Activated CD4-positive, alpha-beta memory T cell treated with anti-CD3 and anti-CD28 coated beads, Interleukin-2, amount 10 ng/mL, durations not matched to agents 7 days and 5 days (primary cell): ENCODE results near the gene MAPK12. TPM values are rescaled to one million over a fixed set of nuclear protein-coding genes. Genes with fewer than 3 reads are reported as not detected.

Experiments used
- CTCF ChIA-PET: fragments of 350-600 bp; sonication (Branson Sonifier 250); formaldehyde crosslinking; loops from one replicate; lab custom pipeline; 2021; ENCODE audit warnings: antibody characterized with exemption, inconsistent platforms; lab: Charles Lee
- POLR2A ChIA-PET: fragments of 350-600 bp; sonication (Branson Sonifier 250); formaldehyde crosslinking; loops from one replicate; lab custom pipeline; 2021; ENCODE audit warnings: antibody characterized with exemption; lab: Charles Lee
- DNase-seq: peaks from one replicate; pipeline ENCODE4 v3.0.0-alpha.2; 2020
- H3K27ac Mint-ChIP-seq: one replicate; pipeline ENCODE4 v1.8.0; 2021; ENCODE audit warnings: mild to moderate bottlenecking, mixed read lengths
- H3K27me3 Mint-ChIP-seq: one replicate; pipeline ENCODE4 v1.8.0; 2021; ENCODE audit warnings: mixed read lengths
- H3K36me3 Mint-ChIP-seq: one replicate; pipeline ENCODE4 v1.8.0; 2021; ENCODE audit warnings: low read depth, mixed read lengths
- H3K4me1 Mint-ChIP-seq: one replicate; pipeline ENCODE4 v1.8.0; 2021; ENCODE audit warnings: mixed read lengths
- H3K4me3 Mint-ChIP-seq: one replicate; pipeline ENCODE4 v1.8.0; 2021; ENCODE audit warnings: mild to moderate bottlenecking, mixed read lengths
- H3K9me3 Mint-ChIP-seq: one replicate; pipeline ENCODE4 v1.8.0; 2021; ENCODE audit warnings: mixed read lengths
- total RNA-seq, 2 experiments: library from RNA; stranded (reverse); gene quantifications; one replicate each; pipeline ENCODE4 v1.2.3, GENCODE V29; 2021

MAPK12 gene
- total RNA-seq, 2 experiments from 2014 or later: 4.8 to 5.8 TPM

- CTCF ChIA-PET: no interaction called here
- POLR2A ChIA-PET: no interaction called here
- DNase-seq: no peak
- no peaks in the 10 kb centered on the region for H3K9me3 Mint-ChIP-seq
- H3K4me1 Mint-ChIP-seq: peaks cover 2% of the 10 kb centered on the region
- H3K4me3 Mint-ChIP-seq: no peak overlapping the region
- no peaks in the 10 kb centered on the region for H3K36me3 Mint-ChIP-seq
- H3K27ac Mint-ChIP-seq: no peak overlapping the region
- H3K27me3 Mint-ChIP-seq: peaks cover 5% of the 10 kb centered on the region
Observed at GRCh38 chr22:50257041-50257440, 4.4 kb downstream of the MAPK12 start.

DNA sequence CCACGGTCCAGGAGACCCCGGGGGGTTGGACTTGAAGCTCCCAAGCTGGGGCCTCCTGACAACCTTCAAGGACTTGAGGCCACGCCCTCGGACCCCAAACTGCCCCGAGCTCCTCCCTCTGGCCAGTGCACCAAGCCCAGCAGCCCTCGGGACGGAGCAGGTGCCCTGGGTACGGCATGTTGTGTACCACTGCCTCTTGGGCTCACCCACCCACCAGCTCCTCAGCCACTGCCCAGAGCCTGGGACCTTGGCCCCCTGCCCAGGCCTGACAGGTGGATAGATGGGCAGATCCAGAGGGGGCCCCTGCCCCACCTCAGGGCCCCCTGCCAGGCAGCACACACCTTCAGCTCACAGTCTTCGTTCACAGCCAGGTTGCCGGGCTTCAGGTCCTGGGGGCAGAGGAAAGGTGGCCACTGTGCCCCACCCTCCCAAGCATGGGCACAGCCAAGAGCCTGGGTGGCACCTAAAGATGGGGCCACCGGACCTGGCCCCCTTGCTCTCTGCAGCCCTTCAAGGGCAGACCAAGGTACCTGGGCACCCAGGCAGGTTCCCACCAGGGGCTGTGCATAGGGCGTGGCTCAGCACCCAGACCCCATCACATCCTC, 5.1 kb downstream of the MAPK12 start:
- CTCF ChIA-PET: interaction anchor here (0.8 to 1.7 kb wide), 2 partner anchors 14 to 86 kb away, joined by 3 to 4 read pairs; no protein-coding TSS in a partner anchor
- Mint-ChIP-seq H3K27me3 (peaks cover 3% of the 10 kb centered on the region), H3K9me3 (no peaks in the 10 kb centered on the region), H3K27ac (no peak overlapping the region), H3K4me3 (no peak overlapping the region), H3K4me1 (peaks cover 2% of the 10 kb centered on the region), H3K36me3 (no peaks in the 10 kb centered on the region)
- DNase-seq: no peak
- POLR2A ChIA-PET: interaction anchor here (1.0 kb wide), 1 partner anchor 13 kb away, joined by 3 read pairs; no protein-coding TSS in a partner anchor

GRCh38 chr22:50255607-50256006, 5.9 kb downstream of the MAPK12 start:
- DNase-seq: no peak
- peaks cover 4% of the 10 kb centered on the region for H3K4me1 Mint-ChIP-seq
- no peak overlapping the region for H3K27ac Mint-ChIP-seq
- POLR2A ChIA-PET: interaction anchor here (1.0 kb wide), 1 partner anchor 12 kb away, joined by 3 read pairs; no protein-coding TSS in a partner anchor
- no peaks in the 10 kb centered on the region for H3K9me3 Mint-ChIP-seq
- H3K4me3 Mint-ChIP-seq: no peak overlapping the region
- CTCF ChIA-PET: interaction anchor here (0.8 to 1.7 kb wide), 2 partner anchors 14 to 86 kb away, joined by 3 to 4 read pairs; no protein-coding TSS in a partner anchor
- H3K27me3 Mint-ChIP-seq: peaks cover 3% of the 10 kb centered on the region
- H3K36me3 Mint-ChIP-seq: no peaks in the 10 kb centered on the region

- Mint-ChIP-seq H3K4me1 (peaks cover 9% of the 10 kb centered on the region), H3K27me3 (peaks cover 3% of the 10 kb centered on the region), H3K9me3 (no peaks in the 10 kb centered on the region), H3K36me3 (no peaks in the 10 kb centered on the region), H3K4me3 (no peak overlapping the region), H3K27ac (no peak overlapping the region)
- DNase-seq: no peak
- POLR2A ChIA-PET: no interaction called here
- CTCF ChIA-PET: interaction anchor here (1.7 kb wide), 1 partner anchor 87 kb away, joined by 4 read pairs; no protein-coding TSS in a partner anchor
Observed at GRCh38 chr22:50255099-50255498, 6.4 kb downstream of the MAPK12 start.

DNA sequence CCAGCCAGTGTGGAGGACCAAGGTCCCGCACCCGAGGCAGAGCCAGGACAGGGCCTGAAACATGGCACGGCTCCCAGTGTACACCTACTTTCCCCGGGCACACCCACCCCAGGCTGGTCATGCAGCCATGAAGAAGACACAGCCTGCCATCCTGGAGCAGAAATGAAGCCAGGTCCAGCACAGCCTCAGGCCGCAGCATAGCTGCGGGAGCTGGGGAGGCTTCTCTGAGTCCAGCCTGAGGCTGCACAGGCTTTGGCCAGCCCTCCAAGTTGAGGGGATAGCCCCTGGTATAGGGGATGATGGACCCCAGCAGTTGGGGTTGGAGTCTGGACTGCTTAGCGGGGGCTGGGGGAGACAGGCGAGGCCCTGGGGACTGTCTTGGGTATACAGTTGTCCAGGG, 7.5 kb downstream of the MAPK12 start:
- CTCF ChIA-PET: no interaction called here
- Mint-ChIP-seq H3K9me3 (no peaks in the 10 kb centered on the region), H3K27me3 (peaks cover under 1% of the 10 kb centered on the region), H3K36me3 (no peaks in the 10 kb centered on the region), H3K4me3 (no peak overlapping the region), H3K4me1 (peaks cover 14% of the 10 kb centered on the region), H3K27ac (no peak overlapping the region)
- no peak for DNase-seq
- POLR2A ChIA-PET: no interaction called here

- Mint-ChIP-seq H3K36me3 (no peaks in the 10 kb centered on the region), H3K9me3 (no peaks in the 10 kb centered on the region)
- CTCF ChIA-PET: interaction anchor here (0.9 to 3.4 kb wide), 6 partner anchors 11 to 245 kb away, joined by 3 to 25 read pairs (median 6); no protein-coding TSS in a partner anchor
Observed at GRCh38 chr22:50253046-50253915, 8.2 kb downstream of the MAPK12 start.

DNA sequence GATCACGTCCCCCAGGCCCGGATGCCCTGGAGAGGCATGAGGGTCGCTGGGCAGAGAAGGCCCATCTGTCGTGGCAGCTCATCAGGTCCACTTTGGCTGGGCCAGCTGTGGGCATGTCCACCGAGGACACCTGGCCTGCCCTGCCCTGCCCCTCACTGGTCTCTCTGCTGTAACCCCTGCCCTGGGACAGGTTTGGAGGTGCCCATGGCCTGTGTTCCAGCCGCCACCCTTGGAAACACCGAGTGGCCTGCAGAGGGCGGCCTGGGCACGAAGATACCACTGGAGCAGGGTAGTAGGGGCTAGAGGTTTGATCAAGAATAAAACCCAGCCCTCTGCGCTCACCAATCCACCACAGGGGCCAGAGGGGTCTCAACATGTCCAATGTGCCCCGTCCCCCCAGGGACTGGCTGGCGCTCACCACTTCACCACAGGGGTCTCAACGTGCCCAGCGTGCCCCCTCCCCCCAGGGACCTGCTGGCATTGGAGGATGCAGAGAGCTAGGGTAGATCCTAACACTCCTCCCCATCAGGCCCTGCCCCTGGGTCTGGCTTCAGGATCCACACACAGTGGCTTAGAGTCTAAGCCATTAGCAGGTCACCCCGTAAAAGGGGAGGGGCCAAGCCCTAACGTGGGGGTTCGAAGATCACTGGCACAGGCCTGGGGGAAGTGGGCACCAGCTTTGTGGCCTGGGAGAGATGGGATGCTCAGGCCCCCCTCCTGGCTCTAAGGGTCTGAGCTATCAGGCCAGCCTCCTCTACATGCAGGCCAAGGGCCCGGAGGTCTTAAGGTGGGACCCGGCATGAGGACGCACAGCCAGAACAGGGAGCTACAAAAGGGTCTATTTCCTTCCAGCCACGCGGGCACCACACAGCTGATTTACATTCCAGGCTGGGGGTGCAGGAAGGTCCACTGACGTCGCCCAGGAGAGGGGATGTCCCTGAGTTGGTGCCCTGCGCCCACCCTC, 9.1 kb downstream of the MAPK12 start:
- Mint-ChIP-seq H3K27me3 (no peaks in the 10 kb centered on the region), H3K4me3 (peak overlapping the region; percentile 21), H3K36me3 (peaks cover 6% of the 10 kb centered on the region), H3K27ac (no peak overlapping the region), H3K4me1 (peaks cover 21% of the 10 kb centered on the region), H3K9me3 (no peaks in the 10 kb centered on the region)
- peak; percentile 77 for DNase-seq
- ChIA-PET POLR2A (interaction anchor here (0.8 to 3.2 kb wide), 8 partner anchors 9 to 276 kb away, joined by 3 to 21 read pairs (median 12); partner anchors contain the start of genes MAPK11, MAPK12 and SCO2), CTCF (interaction anchor here (0.9 to 3.4 kb wide), 11 partner anchors 10 to 273 kb away, joined by 3 to 25 read pairs (median 4); partner anchors contain the start of gene SCO2)

More at GRCh38 chr22:50253046-50253915, 8.2 kb downstream of the MAPK12 start:
- peaks cover 14% of the 10 kb centered on the region for H3K4me1 Mint-ChIP-seq
- no peak for DNase-seq
- POLR2A ChIA-PET: interaction anchor here (3.2 kb wide), 1 partner anchor 8 kb away, joined by 21 read pairs; the partner anchor contains the start of gene MAPK12
- no peak overlapping the region for H3K4me3 Mint-ChIP-seq
- no peaks in the 10 kb centered on the region for H3K27me3 Mint-ChIP-seq
- H3K27ac Mint-ChIP-seq: no peak overlapping the region

DNA sequence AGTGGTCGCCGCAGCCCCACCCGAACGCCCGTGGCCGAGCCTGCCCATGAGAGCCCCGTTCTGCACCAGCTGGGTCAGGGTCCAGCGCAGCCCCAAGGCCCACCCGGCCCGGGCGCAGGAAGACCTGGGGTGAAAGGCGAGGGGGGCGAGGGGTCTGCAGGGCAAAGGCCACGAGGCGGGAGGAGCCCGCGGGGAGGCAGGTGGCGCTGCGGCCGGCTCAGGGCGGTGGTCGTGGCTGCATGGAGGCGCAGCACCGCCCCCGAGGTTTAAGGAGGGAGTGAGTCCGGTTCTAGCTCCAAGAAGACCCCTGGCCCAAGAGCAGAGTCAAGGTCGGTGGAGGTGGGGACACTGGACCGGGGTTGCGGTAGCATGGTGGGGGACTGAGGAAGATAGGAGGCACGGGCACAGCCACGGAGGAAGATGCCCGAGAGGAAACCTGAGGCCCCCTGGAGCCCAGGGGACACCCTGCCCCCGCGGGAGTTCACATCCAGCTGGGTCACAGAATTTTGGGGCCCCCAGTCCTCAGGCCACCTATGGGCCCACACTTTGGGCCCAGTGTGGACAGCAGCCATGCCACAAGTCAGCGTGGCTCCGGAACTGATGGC, 9.9 kb downstream of the MAPK12 start:
- no peaks in the 10 kb centered on the region for H3K27me3 Mint-ChIP-seq
- H3K9me3 Mint-ChIP-seq: no peaks in the 10 kb centered on the region
- peaks cover 8% of the 10 kb centered on the region for H3K36me3 Mint-ChIP-seq
- H3K4me3 Mint-ChIP-seq: peak overlapping the region; percentile 21
- H3K27ac Mint-ChIP-seq: no peak overlapping the region
- peaks cover 24% of the 10 kb centered on the region for H3K4me1 Mint-ChIP-seq
- ChIA-PET POLR2A (interaction anchor here (0.8 to 3.2 kb wide), 13 partner anchors 10 to 369 kb away, joined by 3 to 21 read pairs (median 4); partner anchors contain the start of genes LMF2, MAPK11, MAPK12 and NCAPH2), CTCF (interaction anchor here (0.8 to 3.4 kb wide), 15 partner anchors 9 to 369 kb away, joined by 3 to 25 read pairs (median 4); partner anchors contain the start of gene SCO2)
- DNase-seq: no peak

- peak within 1 kb of the TSS; percentile 82 for H3K4me3 Mint-ChIP-seq
- peaks cover 29% of the 10 kb centered on the region for H3K4me1 Mint-ChIP-seq
- POLR2A ChIA-PET: interaction anchor here (1.0 to 3.2 kb wide), 14 partner anchors 9 to 370 kb away, joined by 3 to 21 read pairs (median 4); partner anchors contain the start of genes LMF2, MAPK11, MAPK12 and NCAPH2
- CTCF ChIA-PET: interaction anchor here (0.6 to 3.4 kb wide), 14 partner anchors 8 to 370 kb away, joined by 3 to 25 read pairs (median 4); partner anchors contain the start of gene SCO2
- H3K27ac Mint-ChIP-seq: peak within 1 kb of the TSS; percentile 69
- DNase-seq: peak; percentile 90
- H3K36me3 Mint-ChIP-seq: peaks cover 8% of the 10 kb centered on the region
- H3K9me3 Mint-ChIP-seq: no peaks in the 10 kb centered on the region
- no peaks in the 10 kb centered on the region for H3K27me3 Mint-ChIP-seq
Observed at GRCh38 chr22:50250555-50251476, 10.7 kb downstream of the MAPK12 start, which contains the start of gene HDAC10. HDAC10 (minus strand) TSS chr22:50251265; CDS start chr22:50251032, 233 bp downstream.

DNA sequence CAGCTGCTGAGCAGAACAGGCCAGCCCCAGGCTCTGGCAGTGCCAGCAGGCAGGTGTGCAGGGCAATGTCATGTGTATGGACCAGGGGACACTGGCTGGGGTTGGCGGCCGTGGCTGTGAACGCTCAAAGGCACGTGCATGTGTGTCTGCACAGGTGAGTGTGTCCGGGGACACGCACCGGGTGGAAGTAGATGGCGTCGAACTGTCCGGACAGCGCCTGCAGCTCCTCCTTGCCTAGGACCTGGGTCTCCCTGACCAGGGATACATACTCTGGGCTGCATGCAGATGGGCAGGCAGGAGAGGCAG, 11.3 kb downstream of the MAPK12 start:
- ChIA-PET CTCF (interaction anchor here (1.9 to 3.4 kb wide), 4 partner anchors 8 to 275 kb away, joined by 6 to 25 read pairs (median 10); partner anchors contain the start of gene SCO2), POLR2A (interaction anchor here (1.0 to 3.2 kb wide), 7 partner anchors 8 to 281 kb away, joined by 3 to 21 read pairs (median 13); partner anchors contain the start of genes MAPK11, MAPK12 and SCO2)
- H3K36me3 Mint-ChIP-seq: peaks cover 8% of the 10 kb centered on the region
- peak overlapping the region; percentile 82 for H3K4me3 Mint-ChIP-seq
- H3K9me3 Mint-ChIP-seq: no peaks in the 10 kb centered on the region
- H3K4me1 Mint-ChIP-seq: peaks cover 33% of the 10 kb centered on the region
- H3K27me3 Mint-ChIP-seq: no peaks in the 10 kb centered on the region
- peak overlapping the region; percentile 69 for H3K27ac Mint-ChIP-seq
- no peak for DNase-seq
